GM21576 (cell line): ENCODE results near the gene COL6A1.
"Not testable (repeated sequence)": the region's sequence is repeated elsewhere in the genome, so short reads cannot be mapped to it uniquely, and the experiment has no call there.

Experiments used
- ATAC-seq: cut with Tn5 transposase; IDR thresholded peaks from one replicate; pipeline ENCODE4 v1.9.1; 2021; ENCODE audit warnings: mild to moderate bottlenecking, moderate library complexity; ENCODE audit not compliant: unreplicated experiment

Gene COL6A1

DNA sequence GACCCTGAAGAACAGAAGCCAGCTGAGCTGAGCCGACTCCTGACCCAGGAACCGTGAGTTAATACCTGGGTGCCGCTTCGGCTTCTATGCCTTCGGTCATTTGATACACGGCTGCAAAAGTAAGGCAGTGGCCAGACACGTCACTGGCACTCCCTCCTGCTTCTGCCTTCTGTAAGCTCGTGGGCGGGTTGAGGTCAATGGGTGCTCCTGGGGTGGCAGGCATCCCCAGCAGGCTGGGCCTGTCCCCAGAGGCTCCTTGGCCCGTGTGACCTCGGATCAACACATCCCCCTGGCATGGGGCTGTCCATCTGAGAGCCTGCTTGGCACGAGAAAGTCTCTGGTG lies 35.7 kb upstream of the COL6A1 start:
- ATAC-seq = no peak

DNA sequence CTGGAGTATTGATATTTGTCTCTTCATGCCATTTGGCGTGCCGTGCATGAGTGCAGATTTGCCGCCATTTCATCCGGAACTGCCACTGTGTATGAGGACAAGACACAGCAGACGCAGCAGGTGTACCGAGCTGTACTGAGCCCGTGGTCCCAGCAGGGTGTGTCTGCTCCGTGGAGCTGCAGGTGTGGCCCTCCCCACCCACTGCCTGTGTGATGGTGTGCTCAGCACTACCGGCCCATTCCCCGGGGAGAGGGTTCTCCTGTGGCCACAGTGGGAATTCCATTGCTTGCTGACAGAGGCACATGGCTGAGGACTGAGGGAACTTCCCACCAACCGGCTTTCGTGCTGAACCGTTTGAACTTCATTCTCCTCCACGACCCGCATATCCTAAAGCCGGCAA lies 34.3 kb upstream of the COL6A1 start:
- ATAC-seq = no peak

DNA sequence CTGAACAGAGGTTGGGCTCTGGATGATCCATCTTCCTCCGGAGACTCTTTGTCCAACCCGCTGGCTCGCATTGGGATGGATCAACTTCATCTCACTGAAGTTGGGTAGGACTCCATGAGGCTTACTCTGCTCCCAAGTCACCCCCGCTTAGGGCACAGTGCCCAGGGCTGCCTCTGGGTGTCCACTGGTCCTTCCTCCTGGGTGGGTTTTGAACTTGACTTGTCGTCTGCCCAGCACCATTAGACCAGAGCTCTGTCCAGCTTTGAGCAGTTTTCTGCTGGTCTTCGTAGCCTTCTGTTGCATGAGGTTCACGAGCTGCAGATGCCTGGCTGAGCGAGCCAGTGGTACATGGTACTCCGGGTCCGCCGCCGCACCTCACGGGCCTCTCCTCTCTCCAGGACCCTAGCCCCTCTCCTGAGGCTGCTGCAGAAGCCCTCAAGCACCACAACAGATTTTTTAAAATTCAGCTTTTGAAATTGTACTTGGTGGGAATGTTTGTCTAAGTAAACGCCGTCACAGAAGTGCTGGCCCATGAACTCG lies 33.8 kb upstream of the COL6A1 start:
- ATAC-seq = no peak

DNA sequence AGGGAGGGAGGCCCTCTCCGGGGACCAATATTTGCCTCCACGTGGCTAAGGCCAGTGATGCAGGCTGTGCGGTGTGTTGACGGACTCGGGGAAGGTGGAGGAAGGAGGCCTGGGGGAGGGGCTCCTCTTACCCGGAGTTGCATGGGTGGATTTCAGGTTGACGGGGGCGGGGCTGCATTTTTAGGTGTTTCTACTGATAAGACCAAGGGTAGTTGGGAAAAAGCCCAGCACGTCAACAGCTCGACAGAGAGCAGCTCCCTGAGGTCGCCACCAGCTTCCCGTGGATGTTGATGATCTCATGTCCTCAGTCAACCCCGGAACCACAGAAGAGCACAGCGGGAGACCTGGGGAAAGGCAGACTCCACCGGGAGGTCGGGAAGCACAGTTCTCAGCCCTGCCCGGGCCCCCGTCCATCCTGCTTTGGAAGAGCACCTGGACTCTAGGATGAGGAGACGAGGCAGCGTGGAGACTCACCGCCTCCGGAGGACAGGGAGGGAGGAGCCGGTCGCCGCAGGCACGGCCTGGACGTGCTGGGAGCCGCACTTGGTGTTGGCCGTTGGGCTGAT lies 32.9 kb upstream of the COL6A1 start:
- no peak for ATAC-seq

DNA sequence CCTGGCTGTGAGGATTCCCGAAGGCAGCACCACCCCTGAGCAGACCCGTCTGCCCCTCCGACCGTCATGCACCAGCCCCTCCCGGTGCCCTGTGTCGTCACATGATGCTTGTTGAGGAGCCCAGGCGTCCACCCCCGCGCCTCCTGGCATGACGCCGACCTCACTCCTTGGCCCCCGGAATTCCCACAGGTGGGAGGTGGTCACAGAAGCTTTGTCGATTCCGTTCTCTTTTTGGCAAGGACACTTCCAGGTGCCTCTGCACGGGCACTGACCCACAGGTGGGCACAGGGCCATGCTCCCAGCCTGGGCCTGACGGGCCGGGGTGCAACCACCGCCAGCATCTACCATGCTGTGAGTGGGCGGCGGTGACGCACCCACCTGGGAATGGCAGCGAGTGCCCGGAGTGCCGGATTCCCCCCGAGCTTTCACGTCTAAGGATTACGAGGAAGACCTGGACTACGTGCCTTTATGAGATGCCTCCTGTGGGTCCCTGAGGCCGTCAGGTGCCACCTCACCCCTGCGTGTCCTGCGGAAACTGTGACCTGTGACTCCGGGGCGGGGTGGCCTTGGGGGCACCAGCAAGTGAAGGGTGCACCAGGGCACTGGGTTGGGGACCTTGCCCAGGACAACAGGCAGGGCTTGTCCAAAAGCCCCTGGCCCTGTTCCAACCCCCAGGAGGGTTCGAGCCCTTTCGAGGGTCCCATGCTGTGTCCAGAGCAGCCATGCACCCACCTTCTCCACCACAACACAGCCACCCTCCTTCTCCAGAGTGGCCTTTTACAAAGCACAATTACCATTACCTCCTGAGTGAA lies 31.4 kb upstream of the COL6A1 start:
- no peak for ATAC-seq

DNA sequence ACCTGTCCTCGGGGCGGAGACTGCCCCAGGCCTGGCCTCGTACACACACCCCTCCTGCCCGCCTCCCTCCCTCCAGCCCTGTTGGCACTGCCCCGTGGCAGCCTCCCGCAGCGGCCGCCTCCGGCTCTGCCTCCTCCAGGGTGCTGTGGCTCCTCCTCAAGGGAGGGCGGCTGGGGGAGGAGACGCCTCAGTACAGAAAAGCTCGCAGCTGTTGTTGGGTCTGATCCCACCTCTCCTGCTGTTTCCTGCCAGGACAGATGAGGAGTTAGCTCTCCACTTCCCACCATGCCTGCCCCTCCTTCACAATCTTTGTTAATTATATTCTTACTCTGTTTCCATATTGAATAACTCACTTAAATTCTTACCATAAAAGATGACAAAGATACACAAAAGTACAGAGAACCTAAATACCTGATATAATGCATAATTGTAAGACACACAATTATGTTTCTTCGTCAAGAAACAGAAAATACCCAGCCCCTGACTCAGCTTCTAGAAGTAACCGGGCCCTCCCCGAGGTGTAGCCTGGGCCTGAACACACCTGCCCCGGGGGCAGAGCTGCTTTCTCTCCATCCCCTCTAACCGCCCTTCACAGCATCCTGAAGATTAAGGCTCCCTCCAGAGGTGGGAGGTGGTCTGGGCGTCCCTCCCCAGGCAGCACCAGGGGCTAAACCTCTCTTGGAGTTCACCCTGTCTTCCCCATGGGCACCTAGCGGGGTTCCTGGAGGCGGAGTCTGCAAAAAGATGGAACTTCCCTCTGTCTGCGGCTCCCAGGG lies 30.6 kb upstream of the COL6A1 start:
- ATAC-seq = no peak

DNA sequence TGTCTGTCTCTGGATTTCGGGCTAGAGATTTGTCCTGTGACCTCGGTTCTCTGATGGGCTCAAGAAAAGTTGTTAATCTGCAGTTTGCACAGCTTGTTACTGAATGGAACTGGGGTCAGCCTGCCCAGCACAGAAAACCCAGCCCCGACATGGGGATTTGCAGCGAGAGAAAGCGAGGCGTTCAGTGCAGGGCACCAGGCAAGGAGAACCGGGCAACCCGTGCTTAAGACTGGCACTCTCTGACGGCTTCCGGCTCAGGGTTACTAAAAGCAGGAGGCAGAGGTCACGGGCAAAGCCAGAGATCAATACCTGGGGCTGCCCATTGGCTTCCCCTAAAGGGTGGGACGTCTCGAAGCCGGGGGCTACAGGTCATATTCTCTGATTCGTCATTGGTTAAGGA lies 29.9 kb upstream of the COL6A1 start:
- ATAC-seq = no peak

DNA sequence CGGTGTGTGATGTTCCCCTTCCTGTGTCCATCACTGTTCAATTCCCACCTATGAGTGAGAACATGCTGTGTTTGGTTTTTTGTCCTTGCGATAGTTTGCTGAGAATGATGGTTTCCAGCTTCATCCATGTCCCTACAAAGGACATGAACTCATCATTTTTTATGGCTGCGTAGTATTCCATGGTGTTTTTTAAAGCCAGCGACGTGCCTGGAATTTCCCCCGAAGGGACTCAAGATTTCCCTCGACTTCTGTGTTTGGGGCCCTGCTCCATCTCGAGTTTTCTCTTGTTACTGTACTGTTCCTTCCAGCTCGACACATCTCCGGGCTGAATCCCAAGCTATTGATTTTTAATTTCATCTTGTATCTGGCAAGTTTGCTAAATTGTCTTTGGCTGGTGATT lies 29.0 kb upstream of the COL6A1 start:
- ATAC-seq = not testable (repeated sequence)

DNA sequence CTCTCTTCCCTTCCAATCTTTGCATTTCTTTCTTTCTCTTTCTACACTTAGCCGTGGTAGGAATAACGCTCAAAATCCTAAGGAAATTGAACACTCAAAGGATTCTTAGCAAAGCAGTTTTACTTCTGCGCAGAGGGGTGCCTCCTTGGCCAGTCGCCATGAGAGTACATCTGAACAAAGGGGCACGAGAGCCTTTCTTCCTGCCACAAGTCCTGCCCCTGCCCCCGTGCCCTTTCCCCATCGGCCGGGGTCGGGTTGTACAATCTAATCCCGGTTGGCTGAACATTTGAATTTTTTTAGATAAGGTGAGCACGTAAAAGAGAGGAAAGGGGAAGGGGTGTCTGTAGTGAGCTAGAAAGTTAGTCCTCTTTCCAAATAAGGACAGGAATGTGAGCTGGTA lies 28.6 kb upstream of the COL6A1 start:
- ATAC-seq = no peak

DNA sequence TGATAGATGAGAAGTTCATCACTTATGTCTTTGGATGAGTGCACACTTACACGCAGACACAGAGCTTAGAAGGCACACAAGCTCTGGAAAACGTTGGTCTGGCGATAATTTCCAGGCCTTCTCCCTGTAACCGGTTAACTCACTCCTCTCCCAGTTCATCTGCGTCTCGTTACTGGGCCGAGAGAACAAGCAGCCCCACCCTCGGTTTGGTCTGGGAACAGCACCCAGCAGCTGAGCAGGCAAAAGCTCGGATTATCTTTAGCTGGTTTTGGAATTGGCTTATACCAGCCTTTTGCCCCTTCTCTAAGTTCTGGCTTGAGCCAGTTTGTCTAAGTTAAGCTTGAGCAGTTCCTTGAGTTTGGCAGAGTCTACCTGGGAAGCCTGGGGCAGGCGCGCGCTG lies 27.3 kb upstream of the COL6A1 start:
- ATAC-seq = no peak

DNA sequence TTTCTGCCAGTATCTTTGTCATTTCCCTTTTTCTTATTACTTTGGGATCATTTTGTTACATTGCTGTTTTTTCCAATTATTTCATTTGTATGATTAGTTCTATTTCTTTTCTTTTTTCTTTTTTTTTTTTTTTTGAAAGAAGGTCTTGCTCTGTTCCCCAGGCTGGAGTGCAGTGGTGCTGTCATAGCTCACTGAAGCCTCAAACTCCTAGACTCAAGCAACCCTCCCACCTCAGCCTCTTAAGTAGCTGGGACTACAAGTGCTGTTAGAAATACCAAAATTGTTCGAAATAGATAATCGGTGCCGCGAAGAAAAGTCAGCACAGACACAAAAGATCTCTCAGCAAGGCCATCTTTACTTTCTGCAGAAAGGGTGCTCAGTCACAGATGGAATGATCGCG lies 26.6 kb upstream of the COL6A1 start:
- ATAC-seq = no peak

DNA sequence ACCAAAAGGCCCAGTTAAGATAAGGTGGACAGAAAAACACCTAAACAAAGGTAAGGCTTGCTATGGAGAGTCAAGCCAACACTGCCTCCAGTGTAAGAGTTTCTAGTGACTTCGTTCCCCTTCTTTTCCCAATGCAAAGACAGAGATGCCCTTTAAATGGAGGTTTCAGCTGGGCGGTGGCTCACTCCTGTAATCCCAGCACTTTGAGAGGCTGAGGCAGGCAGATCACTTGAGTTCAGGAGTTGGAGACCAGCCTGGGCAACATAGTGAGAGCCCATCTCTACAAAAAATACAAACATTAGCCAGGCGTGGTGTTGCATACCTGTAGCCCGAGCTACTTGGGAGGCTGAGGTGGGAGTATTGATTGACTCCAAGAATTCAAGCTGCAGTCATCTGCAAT lies 24.0 kb upstream of the COL6A1 start:
- no peak for ATAC-seq

DNA sequence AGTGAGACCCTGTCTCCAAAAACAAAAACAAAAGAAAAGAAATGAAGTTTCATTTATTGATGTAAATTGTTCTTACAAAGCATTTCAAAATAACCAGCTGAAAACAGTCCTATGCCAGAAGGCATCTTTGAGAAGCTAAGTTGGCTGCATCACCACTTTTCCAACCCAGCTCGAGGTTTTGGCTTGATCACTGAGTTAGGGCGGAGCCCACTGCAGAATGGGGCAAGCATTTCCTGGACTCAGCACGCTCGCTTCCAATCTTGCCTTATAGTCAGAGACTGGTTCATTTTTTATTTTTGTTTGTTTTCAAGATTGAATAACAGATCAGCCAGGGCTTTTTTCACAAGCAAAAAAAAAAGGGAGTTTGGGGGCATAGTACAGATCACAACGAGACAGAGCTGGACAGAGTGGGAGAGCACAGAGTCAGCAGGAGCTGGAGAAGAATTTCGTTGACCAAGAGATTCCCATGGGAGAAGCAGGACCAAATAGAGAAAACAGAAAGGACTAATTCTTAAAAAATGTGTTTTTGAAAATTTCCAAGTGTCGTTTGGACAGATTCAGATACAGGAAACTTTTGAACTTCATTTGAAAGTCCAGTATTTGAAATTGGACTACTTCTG lies 23.5 kb upstream of the COL6A1 start:
- no peak for ATAC-seq

DNA sequence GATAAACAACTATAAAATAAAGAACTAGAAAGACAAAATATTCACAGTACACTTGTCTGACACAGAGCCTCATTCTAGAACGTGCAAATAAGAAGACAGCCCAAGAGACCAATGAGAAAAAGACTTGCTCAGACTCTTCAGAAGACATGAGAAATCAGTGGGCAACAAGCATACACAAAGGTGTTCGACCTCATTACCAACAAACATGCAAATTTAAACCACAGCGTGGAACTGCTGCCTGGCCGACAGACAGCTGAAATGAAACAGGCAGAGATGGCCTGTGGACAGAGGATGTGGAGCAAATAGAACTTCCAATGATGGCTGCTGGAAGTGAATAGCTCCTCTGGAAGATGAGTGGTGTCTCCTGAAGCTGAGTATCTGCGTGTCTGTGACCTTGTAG lies 22.4 kb upstream of the COL6A1 start:
- ATAC-seq = no peak

DNA sequence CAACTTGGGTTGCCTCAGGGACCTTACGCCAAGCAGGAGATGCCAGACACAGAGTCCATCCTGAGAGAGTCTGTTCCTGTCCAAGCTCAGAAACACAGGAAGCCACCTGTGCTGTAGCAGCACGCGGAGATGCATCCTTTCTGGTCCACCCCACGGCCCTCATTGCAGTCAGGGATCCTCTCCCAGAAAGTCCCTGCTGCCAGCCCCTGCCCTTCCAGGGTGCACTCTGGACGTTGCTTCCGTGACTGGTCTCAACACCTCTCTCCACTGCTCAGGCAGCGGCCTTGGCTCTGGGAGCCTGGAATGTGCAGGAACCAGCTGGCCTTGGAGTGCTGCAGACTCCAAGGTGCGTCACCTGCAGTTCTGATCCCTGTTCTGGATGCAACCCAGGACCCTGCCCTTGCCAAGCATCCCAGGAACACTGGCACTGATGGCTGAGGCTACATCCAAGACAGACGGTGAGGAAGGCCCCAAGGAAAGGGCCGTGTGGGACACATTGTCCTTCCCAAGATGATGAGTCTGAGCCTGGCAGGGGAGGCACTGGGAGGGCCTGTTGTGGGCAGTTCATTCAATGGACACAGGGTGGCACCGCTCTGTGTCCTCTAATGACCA lies 21.7 kb upstream of the COL6A1 start:
- no peak for ATAC-seq

DNA sequence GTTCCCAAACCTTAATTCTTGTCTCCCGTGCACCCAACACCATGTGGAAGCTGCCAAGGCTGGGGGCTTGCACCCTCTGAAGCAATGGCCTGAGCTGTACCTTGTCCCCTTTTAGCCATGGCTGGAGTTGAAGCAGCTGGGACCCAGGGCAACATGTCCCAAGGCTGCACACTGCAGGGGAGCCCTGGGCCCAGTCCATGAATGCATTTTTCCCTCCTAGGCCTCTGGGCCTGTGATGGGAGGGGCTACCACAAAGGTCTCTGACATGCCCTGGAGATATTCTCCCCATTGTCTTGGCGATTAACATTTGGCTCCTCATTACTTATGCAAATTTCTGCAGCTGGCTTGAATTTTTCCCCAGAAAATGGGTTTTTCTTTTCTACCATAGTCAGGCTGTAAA lies 20.2 kb upstream of the COL6A1 start:
- ATAC-seq = not testable (repeated sequence)

DNA sequence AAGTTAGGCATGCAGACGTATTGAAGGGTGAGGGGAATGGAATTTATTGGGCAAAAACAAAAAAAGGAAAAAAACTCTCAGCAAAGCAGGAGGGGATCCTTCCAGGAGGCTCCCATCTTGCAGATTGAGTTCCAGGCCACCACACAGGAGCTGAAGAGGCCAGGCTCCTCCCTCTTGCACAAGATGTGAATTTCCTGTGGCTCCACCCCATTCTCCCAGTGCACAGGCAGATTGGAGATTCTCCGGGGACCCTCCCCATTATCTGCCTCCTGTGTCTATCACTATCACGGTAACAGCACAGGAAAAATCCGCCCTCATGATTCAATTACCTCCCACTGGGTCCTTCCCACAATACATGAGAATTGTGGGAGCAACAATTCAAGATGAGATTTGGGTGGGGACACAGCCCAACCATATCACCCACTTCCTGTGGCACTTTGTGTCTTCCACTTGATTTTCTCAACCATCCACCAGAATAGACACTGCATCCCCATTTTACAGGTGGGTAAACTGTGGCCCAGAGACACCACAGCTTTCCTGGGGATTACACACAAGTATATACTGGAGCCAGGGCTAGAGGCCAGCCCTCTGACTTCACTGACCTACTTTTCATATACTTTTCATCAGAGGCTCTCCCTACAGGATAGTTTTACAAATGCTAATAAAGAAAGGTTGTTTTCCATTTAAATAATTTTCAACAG lies 18.9 kb upstream of the COL6A1 start:
- no peak for ATAC-seq

DNA sequence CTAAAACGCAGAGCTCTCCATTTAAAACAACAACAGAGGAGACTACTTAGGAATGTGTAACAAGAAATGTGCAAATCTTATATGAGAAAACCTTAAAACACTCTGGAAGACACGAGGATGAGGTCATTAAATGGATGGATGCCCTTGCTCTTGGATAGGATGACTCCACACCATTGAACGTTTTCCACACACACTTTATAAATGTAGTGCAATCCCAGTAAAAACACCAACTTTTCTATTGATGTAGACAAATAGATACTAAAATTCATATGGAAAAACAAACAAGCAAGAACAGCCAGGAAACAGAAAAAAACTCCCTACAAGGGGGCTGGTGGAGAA lies 18.4 kb upstream of the COL6A1 start:
- ATAC-seq = no peak

DNA sequence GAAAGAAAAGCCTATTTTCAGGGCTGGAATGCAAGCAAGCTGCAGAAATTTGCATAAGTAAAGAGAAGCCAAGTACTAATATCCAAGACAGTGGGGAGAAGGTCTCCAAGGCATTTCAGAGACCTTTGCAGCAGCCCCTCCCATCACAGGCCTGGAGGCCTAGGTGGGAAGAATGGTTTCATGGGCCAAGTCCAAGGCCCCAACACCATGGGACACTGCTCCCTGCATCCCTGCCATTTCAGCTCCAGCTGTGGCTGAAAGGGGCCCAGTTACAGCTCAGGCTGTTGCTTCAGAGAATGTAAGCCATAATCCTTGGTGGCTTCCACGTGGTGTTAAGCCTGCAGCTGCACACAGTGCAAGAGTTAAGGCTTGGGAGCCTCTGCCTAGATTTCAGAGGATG lies 16.9 kb upstream of the COL6A1 start:
- ATAC-seq = no peak

DNA sequence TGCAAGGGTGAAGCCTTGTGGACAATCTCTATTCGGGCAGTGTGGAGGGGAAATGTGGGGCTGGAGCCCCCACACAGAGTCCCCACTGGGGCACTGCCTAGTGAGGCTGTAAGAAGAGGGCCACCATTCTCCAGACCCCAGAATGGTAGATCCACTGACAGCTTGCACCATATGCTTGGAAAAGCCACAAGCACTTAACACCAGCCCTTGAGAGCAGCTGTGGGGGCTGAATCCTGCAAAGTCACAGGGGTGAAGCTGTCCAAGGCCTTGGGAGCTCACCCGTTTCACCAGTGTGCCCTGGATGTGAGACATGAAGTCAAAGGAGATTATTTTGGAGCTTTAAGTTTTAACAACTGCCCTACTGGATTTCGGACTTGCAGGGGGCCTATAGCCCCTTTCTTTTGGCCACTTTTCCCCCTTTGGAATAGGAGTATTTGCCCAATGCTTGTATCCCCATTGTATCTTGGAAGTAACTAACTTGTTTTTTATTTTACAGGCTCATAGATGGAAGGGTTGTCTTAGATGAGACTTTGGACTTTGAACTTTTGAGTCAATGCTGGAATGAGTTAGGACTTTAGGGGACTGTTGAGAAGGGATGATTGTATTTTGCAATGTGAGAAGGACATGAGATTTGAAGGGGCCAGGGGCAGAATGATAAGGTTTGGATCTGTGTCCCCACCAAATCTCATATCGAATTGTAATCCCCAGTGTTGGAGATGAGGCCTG lies 16.3 kb upstream of the COL6A1 start:
- ATAC-seq = no peak
